A673 (cell line): ENCODE results near the gene GRAMD1B.

ENCODE experiments used
- EZH2 ChIP-seq: fragments of 200-600 bp; sonication (generic); IDR thresholded peaks from 2 replicates; pipeline ENCODE4 v1.6.1; 2017; ENCODE audit warnings: borderline replicate concordance, low read depth, mild to moderate bottlenecking, mixed read lengths, antibody characterized with exemption, low read length; ENCODE audit not compliant: poor library complexity, severe bottlenecking
- TF ChIP-seq, protein P1 (sequence below): fragments of 300-800, 200-600 bp; sonication (generic); conservative IDR thresholded peaks from 2 replicates; pipeline ENCODE4 v1.5.1; 2017; ENCODE audit warnings: low read depth, mild to moderate bottlenecking, antibody characterized with exemption, low read length, moderate library complexity, mixed read lengths

- TF ChIP-seq, protein P1, sequence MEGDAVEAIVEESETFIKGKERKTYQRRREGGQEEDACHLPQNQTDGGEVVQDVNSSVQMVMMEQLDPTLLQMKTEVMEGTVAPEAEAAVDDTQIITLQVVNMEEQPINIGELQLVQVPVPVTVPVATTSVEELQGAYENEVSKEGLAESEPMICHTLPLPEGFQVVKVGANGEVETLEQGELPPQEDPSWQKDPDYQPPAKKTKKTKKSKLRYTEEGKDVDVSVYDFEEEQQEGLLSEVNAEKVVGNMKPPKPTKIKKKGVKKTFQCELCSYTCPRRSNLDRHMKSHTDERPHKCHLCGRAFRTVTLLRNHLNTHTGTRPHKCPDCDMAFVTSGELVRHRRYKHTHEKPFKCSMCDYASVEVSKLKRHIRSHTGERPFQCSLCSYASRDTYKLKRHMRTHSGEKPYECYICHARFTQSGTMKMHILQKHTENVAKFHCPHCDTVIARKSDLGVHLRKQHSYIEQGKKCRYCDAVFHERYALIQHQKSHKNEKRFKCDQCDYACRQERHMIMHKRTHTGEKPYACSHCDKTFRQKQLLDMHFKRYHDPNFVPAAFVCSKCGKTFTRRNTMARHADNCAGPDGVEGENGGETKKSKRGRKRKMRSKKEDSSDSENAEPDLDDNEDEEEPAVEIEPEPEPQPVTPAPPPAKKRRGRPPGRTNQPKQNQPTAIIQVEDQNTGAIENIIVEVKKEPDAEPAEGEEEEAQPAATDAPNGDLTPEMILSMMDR, result no peak
- no peak for TF ChIP-seq EZH2
These were observed 28.4 kb downstream of the GRAMD1B start for GRCh38 chr11:123458501-123458900.
